SH-SY5Y (cell line): ENCODE measurements around the gene FGF12.

ENCODE experiments used
- GATA2 ChIP-seq: IDR thresholded peaks from 2 replicates; pipeline ENCODE4 v1.6.1; 2011; ENCODE audit warnings: mild to moderate bottlenecking, low read depth, low read length
- GATA3 ChIP-seq: IDR thresholded peaks from 2 replicates; pipeline ENCODE4 v1.6.1; 2011; ENCODE audit warnings: low read depth, mild to moderate bottlenecking, low read length, moderate library complexity

DNA sequence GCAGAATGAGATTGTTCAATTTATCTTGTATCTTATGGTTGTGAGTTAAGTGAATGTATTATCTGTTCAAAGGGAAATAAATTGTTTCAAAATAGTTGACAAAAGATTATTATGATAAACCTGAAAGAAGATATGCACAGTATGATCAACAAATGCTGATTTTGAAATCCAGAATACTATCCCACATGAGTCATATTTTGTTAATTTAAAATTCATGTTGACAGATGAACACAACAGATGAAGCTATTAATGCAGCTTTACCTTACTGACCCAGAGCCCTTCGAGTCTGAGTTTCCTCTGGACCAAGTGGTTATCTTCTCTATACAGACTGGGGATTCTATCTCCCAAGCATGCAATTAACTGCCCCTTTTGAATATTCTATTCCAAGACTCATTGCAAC, 482.8 kb downstream of the FGF12 start:
- no peak for TF ChIP-seq GATA3
- TF ChIP-seq GATA2, result no peak
